Glutamatergic neuron (in vitro differentiated cells): ENCODE measurements around the gene PIP5K1C. TPM values are rescaled to one million over a fixed set of nuclear protein-coding genes. Genes with fewer than 3 reads are reported as not detected.

Source experiments
- DNase-seq: peaks from one replicate; pipeline ENCODE4 v3.0.0; 2022
- H3K27ac Mint-ChIP-seq: one replicate; pipeline ENCODE4 v1.8.0; 2020; ENCODE audit warnings: mild to moderate bottlenecking, mixed read lengths, inconsistent platforms; ENCODE audit not compliant: unreplicated experiment
- H3K27me3 Mint-ChIP-seq: one replicate; pipeline ENCODE4 v1.8.0; 2020; ENCODE audit warnings: mild to moderate bottlenecking, moderate library complexity, mixed read lengths, inconsistent platforms; ENCODE audit not compliant: unreplicated experiment
- H3K36me3 Mint-ChIP-seq: one replicate; pipeline ENCODE4 v1.8.0; 2020; ENCODE audit warnings: mild to moderate bottlenecking, mixed read lengths, inconsistent platforms; ENCODE audit not compliant: unreplicated experiment
- H3K4me1 Mint-ChIP-seq: one replicate; pipeline ENCODE4 v1.8.0; 2020; ENCODE audit warnings: mild to moderate bottlenecking, low read depth, mixed read lengths, inconsistent platforms; ENCODE audit not compliant: unreplicated experiment
- H3K4me3 Mint-ChIP-seq: one replicate; pipeline ENCODE4 v1.8.0; 2020; ENCODE audit warnings: mild to moderate bottlenecking, mixed read lengths, inconsistent platforms; ENCODE audit not compliant: unreplicated experiment
- H3K9me3 Mint-ChIP-seq: one replicate; pipeline ENCODE4 v1.8.0; 2020; ENCODE audit warnings: mild to moderate bottlenecking, moderate library complexity, mixed read lengths, inconsistent platforms; ENCODE audit not compliant: unreplicated experiment
- total RNA-seq: library from RNA; stranded (reverse); fragmentation: NEBNext Ultra II Directional; extraction: Animal tissue kit (Norgen Biotek cat#: 25700); gene quantifications from one replicate; pipeline ENCODE4 v1.2.1, GENCODE V29; 2021; ENCODE audit not compliant: unreplicated experiment
- TF ChIP-seq, protein P1 (sequence below): fragments of 200-600 bp; sonication (generic); IDR thresholded peaks from one replicate; pipeline ENCODE4 v1.5.0; 2021; ENCODE audit not compliant: partially characterized antibody, unreplicated experiment

The PIP5K1C gene
- total RNA-seq, 1 donor from 2014 or later = 169 TPM

DNA sequence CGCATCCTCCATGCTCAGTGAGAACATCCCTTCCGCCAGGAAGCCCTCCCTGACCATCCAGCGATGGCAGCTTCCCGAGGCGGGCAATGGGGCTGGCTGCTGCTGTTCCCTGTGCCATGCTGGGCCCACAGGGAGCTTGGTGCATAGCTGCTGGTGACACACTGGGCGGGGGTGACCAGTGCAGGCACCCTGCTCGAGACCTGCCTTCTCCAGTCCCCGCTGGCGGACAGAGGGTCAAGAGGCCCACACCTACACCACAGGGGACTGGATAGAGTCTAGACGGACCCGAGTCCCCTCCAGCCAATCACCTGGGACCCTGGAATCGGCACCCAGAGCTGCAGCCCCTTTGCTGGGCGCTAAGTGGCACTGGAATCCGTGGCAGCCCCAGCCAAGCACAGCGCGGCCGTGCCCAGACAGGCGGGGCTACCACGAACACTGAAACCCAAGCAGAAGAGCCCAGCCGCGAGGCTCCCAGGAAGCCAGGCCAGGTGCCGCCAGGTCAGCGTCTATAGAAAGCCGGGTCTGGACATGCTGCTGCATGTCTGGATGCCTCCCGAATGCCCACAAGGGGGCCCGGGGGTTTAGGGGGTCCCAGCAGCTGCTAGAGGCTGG, 84.6 kb downstream of the PIP5K1C start:
- H3K27ac Mint-ChIP-seq = no peak overlapping the region

DNA sequence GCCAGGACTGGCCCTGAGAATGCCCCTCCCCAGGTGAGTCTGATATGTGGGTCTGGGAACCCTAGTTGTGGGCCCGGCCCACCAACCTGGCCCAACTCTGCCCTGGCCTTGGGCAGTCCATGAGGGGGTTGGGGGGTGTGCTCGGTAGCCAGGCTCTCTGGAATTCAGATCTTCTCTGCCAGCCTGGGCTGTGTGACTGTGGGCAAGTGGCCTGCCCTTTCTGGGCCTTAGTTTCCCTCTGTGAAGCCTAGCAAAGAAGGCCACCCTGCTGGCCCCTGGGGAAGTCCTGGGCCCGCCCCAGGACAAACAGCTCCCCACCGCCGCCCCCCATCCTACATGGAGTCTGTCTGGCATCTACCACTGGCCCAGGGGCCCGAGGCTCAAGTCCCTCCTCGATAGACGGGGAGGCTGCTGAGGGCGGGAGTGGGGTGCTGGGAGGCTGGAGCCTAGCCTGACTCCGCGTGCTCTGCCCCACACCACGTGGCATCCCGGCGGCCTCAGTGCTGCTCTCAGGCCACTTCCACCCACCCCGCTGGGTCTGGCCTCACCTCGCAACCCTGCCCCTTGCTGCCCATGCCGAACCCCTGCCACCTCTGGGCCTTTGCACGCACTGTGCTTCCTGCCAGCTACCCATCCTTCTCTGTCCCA, 85.3 kb downstream of the PIP5K1C start:
- no peak overlapping the region for H3K4me3 Mint-ChIP-seq
- no peaks in the 10 kb centered on the region for H3K4me1 Mint-ChIP-seq
- TF ChIP-seq, protein P1, sequence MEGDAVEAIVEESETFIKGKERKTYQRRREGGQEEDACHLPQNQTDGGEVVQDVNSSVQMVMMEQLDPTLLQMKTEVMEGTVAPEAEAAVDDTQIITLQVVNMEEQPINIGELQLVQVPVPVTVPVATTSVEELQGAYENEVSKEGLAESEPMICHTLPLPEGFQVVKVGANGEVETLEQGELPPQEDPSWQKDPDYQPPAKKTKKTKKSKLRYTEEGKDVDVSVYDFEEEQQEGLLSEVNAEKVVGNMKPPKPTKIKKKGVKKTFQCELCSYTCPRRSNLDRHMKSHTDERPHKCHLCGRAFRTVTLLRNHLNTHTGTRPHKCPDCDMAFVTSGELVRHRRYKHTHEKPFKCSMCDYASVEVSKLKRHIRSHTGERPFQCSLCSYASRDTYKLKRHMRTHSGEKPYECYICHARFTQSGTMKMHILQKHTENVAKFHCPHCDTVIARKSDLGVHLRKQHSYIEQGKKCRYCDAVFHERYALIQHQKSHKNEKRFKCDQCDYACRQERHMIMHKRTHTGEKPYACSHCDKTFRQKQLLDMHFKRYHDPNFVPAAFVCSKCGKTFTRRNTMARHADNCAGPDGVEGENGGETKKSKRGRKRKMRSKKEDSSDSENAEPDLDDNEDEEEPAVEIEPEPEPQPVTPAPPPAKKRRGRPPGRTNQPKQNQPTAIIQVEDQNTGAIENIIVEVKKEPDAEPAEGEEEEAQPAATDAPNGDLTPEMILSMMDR = no peak
- no peak overlapping the region for H3K27ac Mint-ChIP-seq
- H3K27me3 Mint-ChIP-seq = peaks cover 2% of the 10 kb centered on the region
- DNase-seq = no peak
- no peaks in the 10 kb centered on the region for H3K9me3 Mint-ChIP-seq
- no peaks in the 10 kb centered on the region for H3K36me3 Mint-ChIP-seq

More for the DNA sequence above, 84.6 kb downstream of the PIP5K1C start:
- no peaks in the 10 kb centered on the region for H3K36me3 Mint-ChIP-seq
- H3K9me3 Mint-ChIP-seq = no peaks in the 10 kb centered on the region
- no peak for DNase-seq
- peaks cover 2% of the 10 kb centered on the region for H3K27me3 Mint-ChIP-seq
- no peaks in the 10 kb centered on the region for H3K4me1 Mint-ChIP-seq
- no peak overlapping the region for H3K4me3 Mint-ChIP-seq
- TF ChIP-seq, protein P1 = no peak

DNA sequence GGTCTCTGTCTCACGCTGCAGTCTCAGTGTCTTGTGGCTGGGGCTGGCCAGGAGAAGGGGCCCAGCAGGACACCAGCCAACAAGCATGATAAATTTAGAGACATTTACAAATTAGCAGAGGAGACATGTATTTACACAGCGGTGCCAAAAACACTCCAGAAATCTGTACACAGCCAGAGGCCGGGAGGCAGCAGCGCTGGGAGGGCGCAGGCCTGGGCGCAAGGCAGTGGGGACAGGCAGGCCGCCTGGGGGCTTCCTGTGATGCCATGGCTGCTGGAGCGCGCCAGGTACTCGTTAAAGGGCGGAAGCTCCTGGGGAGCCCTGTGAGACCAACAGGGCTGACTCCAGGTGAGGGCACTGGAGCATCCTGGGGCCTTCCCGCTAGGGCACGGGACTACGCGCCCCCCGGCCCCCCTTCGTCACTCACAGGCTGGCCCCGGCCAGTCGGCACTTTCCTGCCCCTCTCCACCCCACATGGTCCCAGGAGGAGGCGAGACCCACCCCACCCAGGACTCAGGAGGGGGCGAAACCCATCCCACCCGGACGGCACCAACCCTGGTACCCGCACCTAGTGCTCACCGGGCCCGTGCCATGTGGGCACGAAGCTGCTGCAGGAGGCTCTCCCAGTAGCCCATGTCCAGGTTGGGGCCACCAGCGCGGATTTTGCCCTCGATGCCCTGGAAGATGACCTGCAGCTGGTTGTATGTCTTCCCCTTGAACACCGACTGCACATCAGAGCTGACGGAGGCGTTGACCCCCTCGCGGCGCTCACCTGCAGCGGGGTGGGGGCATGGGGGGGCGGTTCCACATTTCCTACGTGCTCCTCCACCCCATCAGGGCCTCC, 86.2 kb downstream of the PIP5K1C start:
- Mint-ChIP-seq H3K4me1 (no peaks in the 10 kb centered on the region), H3K4me3 (no peak overlapping the region), H3K9me3 (no peaks in the 10 kb centered on the region), H3K27ac (no peak overlapping the region), H3K36me3 (no peaks in the 10 kb centered on the region), H3K27me3 (peaks cover 2% of the 10 kb centered on the region)
- TF ChIP-seq, protein P1 = no peak
- DNase-seq = no peak

- no peak for DNase-seq
- Mint-ChIP-seq H3K27me3 (peaks cover 6% of the 10 kb centered on the region), H3K9me3 (no peaks in the 10 kb centered on the region), H3K4me3 (no peak overlapping the region), H3K4me1 (no peaks in the 10 kb centered on the region), H3K27ac (no peak overlapping the region), H3K36me3 (no peaks in the 10 kb centered on the region)
- TF ChIP-seq, protein P1 = no peak
These were observed 87.1 kb downstream of the PIP5K1C start for GRCh38 chr19:3612901-3613741.
